NCI-H82 treated with DMSO at 0.1 percent for 48 hours (cell line): ENCODE data around the gene CCNI.
"Not testable (repeated sequence)": the region's sequence is repeated elsewhere in the genome, so short reads cannot be mapped to it uniquely, and the experiment has no call there.

ENCODE experiments used
- DNase-seq: peaks from one replicate; lab custom pipeline; 2025; ENCODE audit not compliant: unreplicated experiment; lab: John Stamatoyannopoulos, UW

Gene CCNI

GRCh38 chr4:77082886-77083608, 7.3 kb upstream of the CCNI start:
- DNase-seq = no peak

- DNase-seq = not testable (repeated sequence)
Measured at GRCh38 chr4:77080806-77081205, 5.0 kb upstream of the CCNI start.

GRCh38 chr4:77079281-77079680, 3.5 kb upstream of the CCNI start:
- DNase-seq = no peak

- no peak for DNase-seq
Measured at GRCh38 chr4:77078401-77078800, 2.6 kb upstream of the CCNI start.

GRCh38 chr4:77076889-77077635, 1.3 kb upstream of the CCNI start:
- DNase-seq = no peak

- DNase-seq = no peak
Measured at GRCh38 chr4:77074981-77075855, 571 bp downstream of the CCNI start.

GRCh38 chr4:77074381-77074831, 1.4 kb downstream of the CCNI start:
- peak; percentile 24 for DNase-seq

GRCh38 chr4:77073981-77074380, 1.8 kb downstream of the CCNI start:
- peak; percentile 5 for DNase-seq

GRCh38 chr4:77073106-77073809, 2.5 kb downstream of the CCNI start:
- peak; percentile 18 for DNase-seq

- no peak for DNase-seq
Measured at GRCh38 chr4:77072195-77072753, 3.5 kb downstream of the CCNI start.

- DNase-seq = not testable (repeated sequence)
Measured at GRCh38 chr4:77069514-77069913, 6.3 kb downstream of the CCNI start.

- no peak for DNase-seq
Measured at GRCh38 chr4:77065382-77065781, 10.4 kb downstream of the CCNI start.

GRCh38 chr4:77062856-77063255, 12.9 kb downstream of the CCNI start:
- DNase-seq = no peak

- peak; percentile 43 for DNase-seq
Measured at GRCh38 chr4:77052352-77052751, 23.4 kb downstream of the CCNI start.

- DNase-seq = no peak
Measured at GRCh38 chr4:77050962-77051361, 24.8 kb downstream of the CCNI start.

GRCh38 chr4:77047037-77047436, 28.8 kb downstream of the CCNI start:
- DNase-seq = no peak

GRCh38 chr4:77045490-77045889, 30.3 kb downstream of the CCNI start:
- no peak for DNase-seq

GRCh38 chr4:77044461-77045150, 31.2 kb downstream of the CCNI start:
- DNase-seq = no peak

- DNase-seq = no peak
Measured at GRCh38 chr4:77043507-77044136, 32.2 kb downstream of the CCNI start.
